K562 (cell line): ENCODE measurements around the gene PPP2R5A. TPM values are rescaled to one million over a fixed set of nuclear protein-coding genes. Genes with fewer than 3 reads are reported as not detected.
A peak's percentile ranks its signal among the peaks of the same experiment; 100 is the strongest.

Experiments used
- CC2D1A ChIP-seq: fragments of 450-650 bp; IDR thresholded peaks from 2 replicates; pipeline ENCODE4 v1.6.1; 2017; ENCODE audit warnings: mild to moderate bottlenecking
- DDX20 ChIP-seq: fragments of 450-650 bp; IDR thresholded peaks from 2 replicates; pipeline ENCODE4 v1.6.1; 2016; ENCODE audit warnings: missing genetic modification characterization, low read depth, mild to moderate bottlenecking, missing compliant biosample characterization, moderate library complexity
- HDAC1 ChIP-seq, 2 experiments: fragments of 450-650 bp; IDR thresholded peaks; 2 replicates each; pipeline ENCODE4 v1.6.1; 2016 to 2017; ENCODE audit warnings: inconsistent platforms in 1 of 2, mild to moderate bottlenecking in 1 of 2, moderate library complexity in 1 of 2
- HOMEZ ChIP-seq: fragments of 250-450 bp; sonication (Bioruptor Pico); IDR thresholded peaks from 2 replicates; pipeline ENCODE4 v1.4.0; 2020; ENCODE audit warnings: mild to moderate bottlenecking, moderate library complexity
- MGA ChIP-seq: fragments of 450-650 bp; IDR thresholded peaks from 2 replicates; pipeline ENCODE4 v1.6.1; 2016; ENCODE audit warnings: mild to moderate bottlenecking, moderate library complexity
- NBN ChIP-seq: fragments of 450-650 bp; IDR thresholded peaks from 2 replicates; pipeline ENCODE4 v1.6.1; 2016; ENCODE audit warnings: low read depth, mild to moderate bottlenecking
- NCOA1 ChIP-seq: fragments of 450-650 bp; IDR thresholded peaks from 2 replicates; pipeline ENCODE4 v1.6.1; 2016; ENCODE audit warnings: low read depth
- PKNOX1 ChIP-seq: fragments of 450-650 bp; IDR thresholded peaks from 2 replicates; pipeline ENCODE4 v1.6.1; 2016
- ZBTB2 ChIP-seq: fragments of 450-650 bp; IDR thresholded peaks from 2 replicates; pipeline ENCODE4 v1.6.1; 2016; ENCODE audit warnings: antibody characterized with exemption
- ZBTB26 ChIP-seq: fragments of 450-650 bp; formaldehyde crosslinking; IDR thresholded peaks from 2 replicates; pipeline ENCODE4 v1.4.0; 2022; ENCODE audit warnings: missing genetic modification characterization
- ZKSCAN1 ChIP-seq: fragments of 150-350 bp; IDR thresholded peaks from 2 replicates; pipeline ENCODE4 v1.6.1; 2016; ENCODE audit warnings: low read depth, low read length
- ZZZ3 ChIP-seq: fragments of 450-650 bp; IDR thresholded peaks from 2 replicates; pipeline ENCODE4 v1.6.1; 2016; ENCODE audit warnings: antibody characterized with exemption, mild to moderate bottlenecking, moderate library complexity
- polyA plus RNA-seq, 8 experiments: library from polyadenylated mRNA; depleted of rRNA in 4 of 8; stranded (reverse) in 5 of 8; unstranded in 3 of 8; fragments of >200 nt; fragmentation: Nextera tagmentation in 2 of 8; fragmentation: Illumina TruSeq in 1 of 8; extraction: Ambion mirVana in 2 of 8; extraction: Trizol in 1 of 8; gene quantifications; 2 replicates each; pipeline versions ENCODE4 v1.2.1 to v1.2.3, GENCODE V29; 2011 to 2014; ENCODE audit warnings: inconsistent platforms in 1 of 8, missing spikeins in 1 of 8
- total RNA-seq, 7 experiments: library from RNA; depleted of rRNA in 6 of 7; stranded (reverse); fragments of >200 nt in 6 of 7; fragmentation: Illumina TruSeq in 2 of 7; extraction: Trizol in 2 of 7; gene quantifications; 2 replicates each; pipeline versions ENCODE4 v1.2.1 to v1.2.3, GENCODE V29; 2011 to 2021; ENCODE audit warnings: low replicate concordance in 1 of 7

PPP2R5A gene
- total and polyA plus RNA-seq, 9 of the 15 experiments (the other 6 are each of a cell fraction or from before 2014, with no cell fraction given): 26.9 to 106 (median 64.3) TPM

- TF ChIP-seq HOMEZ (CRISPR knock-in tag) (no peak), CC2D1A (no peak), ZZZ3 (no peak), MGA (no peak), ZKSCAN1 (no peak), HDAC1 (IDR thresholded peaks at IDR 0.05) (no peak), NCOA1 (0 out of 2 replicates have a peak, but pooled peaks have one; percentile 30), NBN (peak; percentile 45; the same call in 1 of the 2 replicates), DDX20 (tag) (no peak), PKNOX1 (no peak), ZBTB26 (no peak), ZBTB2 (peak; percentile 93)
Measured at GRCh38 chr1:212396638-212397037, 111.4 kb downstream of the PPP2R5A start (continued).
